ENCODE data around the gene RALGDS.

The RALGDS gene

DNA sequence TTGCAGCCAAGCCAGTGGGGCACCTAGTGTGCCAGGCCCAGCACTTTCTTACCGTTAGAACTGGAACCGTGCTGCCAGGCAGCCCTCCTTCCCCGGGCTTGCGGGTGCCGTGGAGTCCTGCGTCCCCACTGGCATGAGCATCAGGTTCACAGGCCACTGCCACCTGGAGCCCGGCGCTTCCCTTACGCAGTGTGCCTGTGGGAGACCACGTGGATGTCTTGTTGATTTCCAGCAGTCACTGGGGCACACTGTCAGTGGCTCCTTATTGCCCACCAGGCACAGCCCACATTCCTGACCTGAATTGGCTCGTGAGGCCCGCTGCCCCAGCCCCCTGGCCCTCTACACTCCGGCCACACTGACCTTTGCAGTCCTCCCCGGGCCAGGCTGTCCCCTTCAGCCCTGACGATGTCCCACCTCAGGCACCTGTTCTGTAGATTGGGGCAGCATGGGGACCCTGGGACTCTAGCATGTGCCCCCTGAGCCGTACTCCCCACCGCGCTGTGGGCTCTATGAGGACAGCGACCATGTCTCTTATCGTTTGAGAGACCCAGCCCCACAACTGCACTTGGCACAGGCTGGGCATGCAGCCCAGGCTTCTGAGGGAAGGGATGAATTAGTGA is 69.6 kb downstream of the RALGDS start:
- DNase-seq (ENCODE audit: low read depth) = no peak

DNA sequence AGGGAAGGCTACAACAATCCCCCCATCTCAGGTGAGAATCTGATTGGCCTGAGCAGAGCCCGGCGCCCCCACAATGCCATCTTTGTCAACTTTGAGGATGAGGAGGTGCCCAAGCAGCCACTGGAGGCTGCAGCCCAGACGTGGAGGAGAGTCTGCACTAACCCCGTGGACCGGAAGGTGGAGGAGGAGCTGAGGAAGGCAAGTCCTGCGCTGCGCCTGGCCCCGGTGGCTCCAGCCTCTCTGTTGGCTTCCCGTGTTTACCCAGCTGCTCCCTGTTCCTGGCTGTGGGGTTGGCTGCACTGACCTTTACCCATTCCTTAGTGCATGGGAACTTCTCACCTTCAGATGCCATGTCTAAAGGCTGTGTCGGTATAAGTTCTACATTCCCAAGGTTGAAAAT is 70.3 kb downstream of the RALGDS start:
- no peak for DNase-seq (ENCODE audit: low read depth)

DNA sequence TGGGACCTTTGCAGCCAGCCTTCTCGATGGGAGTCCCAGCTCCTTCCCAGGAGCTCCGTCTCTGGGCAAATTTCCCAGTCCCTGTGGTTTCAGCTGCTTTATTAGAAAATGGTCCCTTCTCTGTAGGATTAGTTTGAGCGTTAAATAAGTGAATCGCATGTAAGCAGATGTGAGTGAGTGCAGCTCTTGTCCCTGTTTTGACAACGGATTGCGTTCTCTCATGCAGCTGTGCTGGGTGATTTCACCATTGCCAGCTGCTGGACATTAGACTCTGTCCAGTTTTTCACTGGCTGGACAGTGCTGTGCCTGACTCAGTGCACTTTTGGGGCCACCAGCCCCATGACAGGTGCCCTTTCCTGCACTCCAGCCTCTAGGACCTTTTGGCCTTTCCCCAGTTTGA is 70.9 kb downstream of the RALGDS start:
- DNase-seq (ENCODE audit: low read depth) = no peak

DNA sequence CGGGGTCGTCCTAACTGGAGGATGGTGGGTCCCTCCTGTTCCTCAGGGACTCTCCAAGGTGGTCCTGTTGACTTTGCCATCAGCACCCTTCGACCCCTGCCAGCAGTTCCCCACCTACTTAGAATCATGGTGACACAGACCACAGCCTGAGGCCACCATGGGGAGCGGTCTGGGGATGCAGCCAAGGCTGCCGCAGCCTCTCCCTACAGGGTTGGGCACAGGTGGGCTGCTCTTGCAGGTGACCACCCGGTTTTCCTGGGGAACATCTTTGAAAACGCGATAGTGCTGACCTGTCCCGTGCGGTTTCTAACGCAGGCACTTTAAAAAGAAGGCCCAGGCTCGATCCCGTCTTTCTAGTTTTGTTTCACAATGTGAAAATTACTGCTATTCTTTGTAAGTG is 72.0 kb downstream of the RALGDS start:
- DNase-seq (ENCODE audit: low read depth) = no peak

DNA sequence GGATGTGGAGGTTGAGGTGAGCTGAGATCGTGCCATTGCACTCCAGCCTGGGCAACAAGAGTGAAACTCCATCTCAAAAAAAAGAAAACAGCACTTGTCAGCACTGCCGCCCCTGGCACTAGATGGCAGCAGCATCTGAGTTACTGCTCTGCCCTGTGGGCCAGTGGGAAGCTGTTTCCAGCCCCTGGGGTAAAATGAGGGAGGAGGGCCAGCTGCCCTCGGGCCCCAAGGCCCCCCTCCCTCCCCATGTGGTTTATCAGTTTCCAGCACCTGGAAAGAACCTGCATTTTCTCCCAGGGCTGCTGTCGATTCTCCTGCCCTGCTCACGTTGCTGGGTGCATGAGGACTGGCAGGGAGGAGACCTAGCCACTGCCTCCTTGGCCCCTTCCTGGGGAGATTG is 72.4 kb downstream of the RALGDS start:
- no peak for DNase-seq (ENCODE audit: low read depth)
